ENCODE measurements around the gene SLC38A10. TPM values are rescaled to one million over a fixed set of nuclear protein-coding genes. Genes with fewer than 3 reads are reported as not detected.

Gene SLC38A10
- total RNA-seq, 2 donors from 2014 or later = 46.2 to 63.4 TPM

- no peak for TF ChIP-seq CTCF (IDR thresholded peaks at IDR 0.05)
- H3K36me3 ChIP-seq = no peaks in the 10 kb centered on the region
- H3K4me3 ChIP-seq = no peak overlapping the region
- H3K27ac ChIP-seq = peak overlapping the region; percentile 39 to 57
- H3K4me1 ChIP-seq = peaks cover 0 to 61% of the 10 kb centered on the region in 2 donors
- no peak for DNase-seq (ENCODE audit: low spot score)
- no peaks in the 10 kb centered on the region for H3K27me3 ChIP-seq
- no peaks in the 10 kb centered on the region for H3K9me3 ChIP-seq
These were observed 44.6 kb upstream of the SLC38A10 start for GRCh38 chr17:81339534-81340296.

DNA sequence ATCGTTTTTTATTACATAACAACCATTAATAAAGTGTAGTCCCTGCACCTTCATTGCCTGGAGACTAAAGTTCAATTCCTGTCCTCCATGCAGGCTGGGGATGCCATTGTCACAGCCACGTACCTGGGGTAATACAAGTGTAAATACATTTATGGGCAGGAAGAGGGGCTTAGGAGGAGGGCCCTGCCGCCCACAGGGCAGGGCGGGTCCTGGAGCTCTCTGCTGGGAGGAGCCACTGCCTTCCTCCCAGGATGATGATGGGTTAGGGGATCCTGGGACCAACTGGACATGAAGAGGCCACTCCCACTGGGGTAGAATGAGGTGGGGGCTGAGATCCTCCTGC is 44.1 kb upstream of the SLC38A10 start:
- TF ChIP-seq CTCF (IDR thresholded peaks at IDR 0.05) = no peak
- Histone ChIP-seq H3K27me3 (no peaks in the 10 kb centered on the region), H3K36me3 (no peaks in the 10 kb centered on the region), H3K4me3 (no peak overlapping the region), H3K9me3 (no peaks in the 10 kb centered on the region), H3K4me1 (peaks cover 0 to 61% of the 10 kb centered on the region in 2 donors), H3K27ac (peak overlapping the region; percentile 39 to 57)
- no peak for DNase-seq (ENCODE audit: low spot score)

DNA sequence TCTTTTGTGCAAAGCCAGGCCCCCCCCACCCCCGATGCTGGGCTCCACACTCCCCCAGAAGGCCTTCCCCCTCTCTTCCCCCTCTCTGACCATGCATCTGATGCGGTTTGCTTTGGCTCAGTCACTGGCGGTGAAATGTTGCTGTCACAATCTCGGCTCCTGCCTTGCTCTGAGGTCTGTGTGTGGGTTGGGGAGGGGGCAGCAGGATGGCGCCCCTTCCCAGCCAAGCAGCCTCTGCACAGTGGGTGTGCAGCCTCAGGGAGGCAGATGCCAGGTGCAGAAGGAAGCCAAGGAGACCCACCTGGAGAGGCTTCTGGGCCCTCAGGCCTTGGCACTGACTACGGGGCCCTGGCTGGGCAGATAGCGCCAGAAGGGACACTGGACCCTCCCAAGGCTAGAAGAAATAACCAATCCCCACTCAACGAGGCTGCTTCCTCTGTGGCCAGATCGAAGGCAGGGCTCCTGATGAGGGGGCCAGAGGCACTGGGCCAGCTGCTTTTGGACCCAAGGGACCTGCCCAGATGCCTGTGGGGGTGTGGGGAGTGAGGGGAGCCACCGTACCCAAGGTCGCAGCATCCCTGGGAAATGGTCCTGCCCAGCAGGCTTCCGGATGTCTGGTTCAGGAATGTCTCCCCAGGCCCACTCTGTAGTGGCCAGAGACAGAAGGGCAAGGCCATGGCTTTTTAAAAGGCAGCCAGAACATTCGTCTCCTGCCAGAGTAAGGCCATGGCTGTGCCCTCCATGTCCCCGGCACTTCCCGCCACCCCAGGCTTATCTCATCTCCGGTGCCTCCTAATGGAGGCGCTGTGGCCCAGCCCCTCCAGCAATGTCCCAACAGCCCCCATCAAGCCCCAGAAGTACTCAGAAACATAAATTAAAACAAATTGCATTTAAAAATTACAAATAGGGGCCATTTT is 43.4 kb upstream of the SLC38A10 start:
- peak in 1 of 2 donors; percentile 8 for TF ChIP-seq CTCF (IDR thresholded peaks at IDR 0.05)
- DNase-seq (ENCODE audit: low spot score) = no peak
- H3K9me3 ChIP-seq = no peaks in the 10 kb centered on the region
- peak overlapping the region; percentile 57 to 62 for H3K27ac ChIP-seq
- no peaks in the 10 kb centered on the region for H3K36me3 ChIP-seq
- no peaks in the 10 kb centered on the region for H3K27me3 ChIP-seq
- no peak overlapping the region for H3K4me3 ChIP-seq
- peaks cover 0 to 60% of the 10 kb centered on the region in 2 donors for H3K4me1 ChIP-seq

GRCh38 chr17:81337476-81337879 is 42.4 kb upstream of the SLC38A10 start:
- no peak for DNase-seq (ENCODE audit: low spot score)
- peaks cover 0 to 52% of the 10 kb centered on the region in 2 donors for H3K4me1 ChIP-seq

GRCh38 chr17:81336930-81337325 is 41.8 kb upstream of the SLC38A10 start:
- no peak overlapping the region for H3K27ac ChIP-seq
- H3K4me1 ChIP-seq = peaks cover 0 to 46% of the 10 kb centered on the region in 2 donors
- no peak overlapping the region for H3K4me3 ChIP-seq
- DNase-seq (ENCODE audit: low spot score) = no peak
- no peaks in the 10 kb centered on the region for H3K27me3 ChIP-seq
- no peak for TF ChIP-seq CTCF (IDR thresholded peaks at IDR 0.05)
- no peaks in the 10 kb centered on the region for H3K9me3 ChIP-seq
- no peaks in the 10 kb centered on the region for H3K36me3 ChIP-seq

More at GRCh38 chr17:81337476-81337879, 42.4 kb upstream of the SLC38A10 start:
- Histone ChIP-seq H3K4me3 (no peak overlapping the region), H3K36me3 (no peaks in the 10 kb centered on the region), H3K27me3 (no peaks in the 10 kb centered on the region), H3K27ac (no peak overlapping the region), H3K9me3 (no peaks in the 10 kb centered on the region)
- no peak for TF ChIP-seq CTCF (IDR thresholded peaks at IDR 0.05)
